Central memory CD8-positive, alpha-beta T cell (primary cell): ENCODE data around the gene FASTK.

ENCODE experiments used
- ATAC-seq: fragments of 150-1000 bp; cut with Tn5 transposase; replicated peaks from 2 replicates; pipeline ENCODE4 v1.10.0; 2022; ENCODE audit warnings: mild to moderate bottlenecking, moderate FRiP score, moderate number of reproducible peaks; ENCODE audit not compliant: poor library complexity, severe bottlenecking; ENCODE audit errors: extremely low read depth
- DNase-seq, 2 donors: peaks; one replicate each; pipeline ENCODE4 v3.0.0; 2021; ENCODE audit warnings: low spot score in 2 of 2
- H3K27ac Mint-ChIP-seq: one replicate; pipeline ENCODE4 v1.8.0; 2022; ENCODE audit warnings: low read depth, mild to moderate bottlenecking, moderate library complexity, mixed read lengths
- H3K27me3 Mint-ChIP-seq: one replicate; pipeline ENCODE4 v1.8.0; 2022; ENCODE audit warnings: mixed read lengths
- H3K36me3 Mint-ChIP-seq: one replicate; pipeline ENCODE4 v1.8.0; 2022; ENCODE audit warnings: mild to moderate bottlenecking, moderate library complexity, mixed read lengths; ENCODE audit not compliant: insufficient read depth
- H3K4me1 Mint-ChIP-seq: one replicate; pipeline ENCODE4 v1.8.0; 2022; ENCODE audit warnings: mixed read lengths
- H3K4me3 Mint-ChIP-seq: one replicate; pipeline ENCODE4 v1.8.0; 2022; ENCODE audit warnings: mild to moderate bottlenecking, moderate library complexity, mixed read lengths
- H3K9me3 Mint-ChIP-seq: one replicate; pipeline ENCODE4 v1.8.0; 2022; ENCODE audit warnings: mixed read lengths

Gene FASTK

GRCh38 chr7:151080522-151081169 lies at the start of gene FASTK:
Gene FASTK, minus strand, starts transcription at chr7:151080809. Its CDS starts 43 bp downstream, at chr7:151080766.
- H3K9me3 Mint-ChIP-seq = no peaks in the 10 kb centered on the region
- ATAC-seq = peak; percentile 74
- H3K4me1 Mint-ChIP-seq = peaks cover 39% of the 10 kb centered on the region
- H3K4me3 Mint-ChIP-seq = peak within 1 kb of the TSS; percentile 84
- DNase-seq = peak; percentile 71 to 79
- peaks cover 10% of the 10 kb centered on the region for H3K36me3 Mint-ChIP-seq
- H3K27me3 Mint-ChIP-seq = peaks cover 10% of the 10 kb centered on the region
- peak within 1 kb of the TSS; percentile 65 for H3K27ac Mint-ChIP-seq

GRCh38 chr7:151129960-151130591 lies 49.5 kb upstream of the FASTK start:
- Mint-ChIP-seq H3K36me3 (no peaks in the 10 kb centered on the region), H3K4me3 (no peak overlapping the region), H3K27me3 (no peaks in the 10 kb centered on the region), H3K4me1 (no peaks in the 10 kb centered on the region), H3K27ac (no peak overlapping the region), H3K9me3 (no peaks in the 10 kb centered on the region)
- DNase-seq (no peak), ATAC-seq (no peak)

- no peaks in the 10 kb centered on the region for H3K36me3 Mint-ChIP-seq
- H3K4me3 Mint-ChIP-seq = no peak overlapping the region
- no peak overlapping the region for H3K27ac Mint-ChIP-seq
- H3K27me3 Mint-ChIP-seq = no peaks in the 10 kb centered on the region
- H3K4me1 Mint-ChIP-seq = no peaks in the 10 kb centered on the region
- DNase-seq (no peak), ATAC-seq (no peak)
- H3K9me3 Mint-ChIP-seq = no peaks in the 10 kb centered on the region
Observed at GRCh38 chr7:151129117-151129959, 48.7 kb upstream of the FASTK start.

- Mint-ChIP-seq H3K4me3 (no peak overlapping the region), H3K36me3 (peaks cover under 1% of the 10 kb centered on the region), H3K9me3 (no peaks in the 10 kb centered on the region), H3K27ac (no peak overlapping the region), H3K27me3 (no peaks in the 10 kb centered on the region), H3K4me1 (peaks cover 5% of the 10 kb centered on the region)
- DNase-seq (no peak), ATAC-seq (no peak)
Observed at GRCh38 chr7:151128716-151129115, 48.1 kb upstream of the FASTK start.

- no peak for DNase-seq
- peaks cover 5% of the 10 kb centered on the region for H3K36me3 Mint-ChIP-seq
- H3K9me3 Mint-ChIP-seq = no peaks in the 10 kb centered on the region
- no peak overlapping the region for H3K4me3 Mint-ChIP-seq
- H3K27ac Mint-ChIP-seq = no peak overlapping the region
- ATAC-seq = no peak
- peaks cover 9% of the 10 kb centered on the region for H3K4me1 Mint-ChIP-seq
- no peaks in the 10 kb centered on the region for H3K27me3 Mint-ChIP-seq
Observed at GRCh38 chr7:151128144-151128543, 47.5 kb upstream of the FASTK start.

GRCh38 chr7:151126491-151127137 lies 46.0 kb upstream of the FASTK start:
- no peak overlapping the region for H3K27ac Mint-ChIP-seq
- H3K4me3 Mint-ChIP-seq = no peak overlapping the region
- DNase-seq = no peak
- no peak for ATAC-seq
- peaks cover 6% of the 10 kb centered on the region for H3K36me3 Mint-ChIP-seq
- no peaks in the 10 kb centered on the region for H3K9me3 Mint-ChIP-seq
- H3K4me1 Mint-ChIP-seq = peaks cover 9% of the 10 kb centered on the region
- H3K27me3 Mint-ChIP-seq = no peaks in the 10 kb centered on the region

GRCh38 chr7:151125846-151126481 lies 45.4 kb upstream of the FASTK start:
- ATAC-seq (no peak), DNase-seq (no peak)
- Mint-ChIP-seq H3K4me1 (peaks cover 9% of the 10 kb centered on the region), H3K27me3 (no peaks in the 10 kb centered on the region), H3K36me3 (peaks cover 8% of the 10 kb centered on the region), H3K27ac (no peak overlapping the region), H3K9me3 (no peaks in the 10 kb centered on the region), H3K4me3 (no peak overlapping the region)

- H3K4me3 Mint-ChIP-seq = no peak overlapping the region
- peaks cover 9% of the 10 kb centered on the region for H3K4me1 Mint-ChIP-seq
- H3K27me3 Mint-ChIP-seq = no peaks in the 10 kb centered on the region
- no peak for ATAC-seq
- H3K27ac Mint-ChIP-seq = no peak overlapping the region
- no peaks in the 10 kb centered on the region for H3K9me3 Mint-ChIP-seq
- no peak for DNase-seq
- H3K36me3 Mint-ChIP-seq = peaks cover 8% of the 10 kb centered on the region
Observed at GRCh38 chr7:151125470-151125845, 44.8 kb upstream of the FASTK start.

GRCh38 chr7:151124899-151125399 lies 44.3 kb upstream of the FASTK start:
- H3K4me3 Mint-ChIP-seq = no peak overlapping the region
- no peak for ATAC-seq

GRCh38 chr7:151124481-151124880 lies 43.9 kb upstream of the FASTK start:
- ATAC-seq = no peak
- DNase-seq = no peak
- peaks cover 9% of the 10 kb centered on the region for H3K4me1 Mint-ChIP-seq
- H3K27me3 Mint-ChIP-seq = no peaks in the 10 kb centered on the region
- no peak overlapping the region for H3K27ac Mint-ChIP-seq
- no peak overlapping the region for H3K4me3 Mint-ChIP-seq
- no peaks in the 10 kb centered on the region for H3K9me3 Mint-ChIP-seq
- H3K36me3 Mint-ChIP-seq = peaks cover 11% of the 10 kb centered on the region

More at GRCh38 chr7:151124899-151125399, 44.3 kb upstream of the FASTK start:
- no peaks in the 10 kb centered on the region for H3K27me3 Mint-ChIP-seq
- peaks cover 9% of the 10 kb centered on the region for H3K4me1 Mint-ChIP-seq
- DNase-seq = no peak
- H3K27ac Mint-ChIP-seq = no peak overlapping the region
- peaks cover 8% of the 10 kb centered on the region for H3K36me3 Mint-ChIP-seq
- H3K9me3 Mint-ChIP-seq = no peaks in the 10 kb centered on the region

GRCh38 chr7:151123822-151124464 lies 43.3 kb upstream of the FASTK start:
- Mint-ChIP-seq H3K4me3 (no peak overlapping the region), H3K4me1 (peaks cover 9% of the 10 kb centered on the region), H3K36me3 (peaks cover 11% of the 10 kb centered on the region), H3K9me3 (no peaks in the 10 kb centered on the region), H3K27me3 (no peaks in the 10 kb centered on the region), H3K27ac (no peak overlapping the region)
- ATAC-seq (peak; percentile 93), DNase-seq (peak; percentile 71 to 85)
